Endothelial cell of umbilical vein (primary cell): ENCODE measurements around the gene GUCD1. TPM values are rescaled to one million over a fixed set of nuclear protein-coding genes. Genes with fewer than 3 reads are reported as not detected.

Experiments
- BruUV-seq: library from RNA; stranded (reverse); fragments of 400-500 nt; replicated peaks from 2 replicates; lab custom pipeline; 2021; lab: Mats Ljungman, UMichigan
- CTCF ChIA-PET: fragments of 300-600, 350-600 bp; sonication (Branson Sonifier 250); formaldehyde crosslinking; loops from one replicate; lab custom pipeline; 2021; ENCODE audit warnings: antibody characterized with exemption, inconsistent platforms; lab: Charles Lee
- POLR2A ChIA-PET: fragments of 300-600, 350-600 bp; sonication (Branson Sonifier 250); formaldehyde crosslinking; loops from one replicate; lab custom pipeline; 2021; ENCODE audit warnings: antibody characterized with exemption, inconsistent platforms; lab: Charles Lee
- DNase-seq: peaks from one replicate; pipeline ENCODE4 v3.0.0-alpha.2; 2011; ENCODE audit warnings: low read depth, low spot score
- FAIRE-seq: peaks from 2 replicates; lab custom pipeline; 2011; peaks lifted over from hg19 to GRCh38; lab: Jason Lieb, UNC
- H2AFZ ChIP-seq: 2 replicates; pipeline ENCODE4 v1.6.0; 2012; ENCODE audit warnings: low read depth, low read length, control low read depth, inconsistent platforms
- H3K27ac ChIP-seq: 2 replicates; pipeline ENCODE4 v1.5.1; 2011; ENCODE audit warnings: low read depth, mild to moderate bottlenecking, control low read depth, low read length, moderate library complexity; ENCODE audit not compliant: insufficient read depth
- H3K27me3 ChIP-seq, 2 experiments: 2 replicates each; pipeline versions ENCODE4 v1.6.0 to v1.6.1; 2011; ENCODE audit warnings: low read length in 2 of 2, mixed read lengths in 1 of 2; ENCODE audit not compliant: control insufficient read depth in 2 of 2, insufficient read depth in 2 of 2
- H3K36me3 ChIP-seq, 2 experiments: 2 replicates in 1 of 2; 3 replicates in 1 of 2; pipeline ENCODE4 v1.5.1; 2011; ENCODE audit warnings: low read length in 2 of 2, mild to moderate bottlenecking in 1 of 2, moderate library complexity in 1 of 2; ENCODE audit not compliant: control insufficient read depth in 2 of 2, insufficient read depth in 2 of 2; ENCODE audit errors: extremely low read depth in 1 of 2
- H3K4me1 ChIP-seq: 3 replicates; pipeline ENCODE4 v1.5.1; 2011; ENCODE audit warnings: mild to moderate bottlenecking, low read length; ENCODE audit not compliant: control insufficient read depth, insufficient read depth; ENCODE audit errors: extremely low read depth
- H3K4me2 ChIP-seq: 2 replicates; pipeline ENCODE4 v1.6.1; 2011; ENCODE audit warnings: low read length, control low read depth, mixed read lengths; ENCODE audit not compliant: insufficient read depth
- H3K4me3 ChIP-seq, 3 experiments: fragments of 200-600 bp in 1 of 3; sonication (generic), shearing (Covaris generic) in 1 of 3; replicated peaks in 1 of 3; 2 replicates each; pipeline ENCODE4 v1.5.1; 2011 to 2016; ENCODE audit warnings: control low read depth in 3 of 3, low read length in 3 of 3, mild to moderate bottlenecking in 2 of 3, inconsistent platforms in 1 of 3, low read depth in 1 of 3, moderate library complexity in 1 of 3; ENCODE audit not compliant: insufficient read depth in 1 of 3
- H3K79me2 ChIP-seq: 2 replicates; pipeline ENCODE4 v1.6.0; 2012; ENCODE audit warnings: low read length, inconsistent platforms; ENCODE audit not compliant: control insufficient read depth, insufficient read depth
- H3K9ac ChIP-seq: replicated peaks from 2 replicates; pipeline ENCODE3; 2011; ENCODE audit warnings: low read length, control low read depth; ENCODE audit not compliant: insufficient read depth; ENCODE audit errors: extremely low read depth
- H3K9me1 ChIP-seq: replicated peaks from 3 replicates; pipeline ENCODE4 v1.6.0; 2011; ENCODE audit warnings: mild to moderate bottlenecking, low read length; ENCODE audit not compliant: control insufficient read depth, insufficient read depth; ENCODE audit errors: extremely low read depth
- H3K9me3 ChIP-seq: replicated peaks from 2 replicates; pipeline ENCODE4 v1.5.1; 2012; ENCODE audit warnings: low read length, inconsistent platforms; ENCODE audit not compliant: control insufficient read depth, insufficient read depth
- H4K20me1 ChIP-seq: replicated peaks from 2 replicates; pipeline ENCODE3; 2011; ENCODE audit warnings: mild to moderate bottlenecking, low read length; ENCODE audit not compliant: control insufficient read depth, insufficient read depth; ENCODE audit errors: extremely low read depth
- GATA2 ChIP-seq: IDR thresholded peaks from 2 replicates; pipeline ENCODE4 v1.7.0; 2011; ENCODE audit warnings: low read depth, mild to moderate bottlenecking, moderate library complexity, mixed read lengths, low read length; ENCODE audit not compliant: insufficient read length, insufficient read depth
- MYC ChIP-seq: IDR thresholded peaks from one replicate; pipeline ENCODE4 v1.6.1; 2011; ENCODE audit warnings: mild to moderate bottlenecking, low read depth, low read length
- POLR2A ChIP-seq: IDR thresholded peaks from 2 replicates; pipeline ENCODE4 v1.6.1; 2012; ENCODE audit warnings: low read depth, mild to moderate bottlenecking, control low read depth, low read length
- dilution Hi-C: fragments of 300-500 bp; cut with MboI; formaldehyde crosslinking; loops from one replicate; pipeline ENCODE4 v1.15.0; 2019; ENCODE audit warnings: low sequenced_read_pairs; ENCODE audit not compliant: extremely low pct_ligation_motif_present
- intact Hi-C: fragments of 100-400 bp; cut with micrococcal nuclease; formaldehyde crosslinking; loops from one replicate; pipeline ENCODE4 v1.10.0; 2022
- polyA plus RNA-seq, 4 experiments: library from polyadenylated mRNA; depleted of rRNA in 3 of 4; stranded (reverse) in 3 of 4; unstranded in 1 of 4; fragments of >200 nt; gene quantifications; 2 replicates each; pipeline versions ENCODE4 v1.2.1 to v1.2.3, GENCODE V29; 2011 to 2012; ENCODE audit warnings: missing spikeins in 1 of 4
- total RNA-seq: library from RNA; stranded (reverse); gene quantifications from 2 replicates; pipeline ENCODE4 v1.2.3, GENCODE V29; 2021
- TF ChIP-seq, protein P1 (sequence below): IDR thresholded peaks from 2 replicates; pipeline ENCODE4 v1.6.1; 2011; ENCODE audit not compliant: insufficient read depth, insufficient read length

GUCD1 gene
- total and polyA plus RNA-seq, 2 donors (not counting 3 experiments of a cell fraction or from before 2014, with no cell fraction given), result 116 to 138 TPM

- Histone ChIP-seq H3K4me3 (no peak overlapping the region), H3K9me1 (no peaks in the 10 kb centered on the region), H2AFZ (no peak overlapping the region), H4K20me1 (no peaks in the 10 kb centered on the region), H3K9ac (no peak overlapping the region), H3K4me2 (no peak overlapping the region), H3K36me3 (no peaks in the 10 kb centered on the region), H3K27me3 (peaks cover 5 to 6% of the 10 kb centered on the region in 2 experiments), H3K9me3 (no peaks in the 10 kb centered on the region), H3K4me1 (no peaks in the 10 kb centered on the region), H3K27ac (no peak overlapping the region), H3K79me2 (no peaks in the 10 kb centered on the region)
- dilution Hi-C loops, result no loop called here
- BruUV-seq, result no TSS peak
- POLR2A ChIA-PET, result no interaction called here
- FAIRE-seq, result no peak
- intact Hi-C loops, result no loop called here
- no peak for DNase-seq
- CTCF ChIA-PET, result interaction anchor here (1.0 kb wide), 1 partner anchor 12 kb away, joined by 3 read pairs; no protein-coding TSS in a partner anchor
- TF ChIP-seq POLR2A (no peak), MYC (no peak)
- TF ChIP-seq, protein P1, sequence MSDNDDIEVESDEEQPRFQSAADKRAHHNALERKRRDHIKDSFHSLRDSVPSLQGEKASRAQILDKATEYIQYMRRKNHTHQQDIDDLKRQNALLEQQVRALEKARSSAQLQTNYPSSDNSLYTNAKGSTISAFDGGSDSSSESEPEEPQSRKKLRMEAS, result no peak
Measured at GRCh38 chr22:24515027-24515338, 40.0 kb downstream of the GUCD1 start.

GRCh38 chr22:24514241-24515026 lies 40.5 kb downstream of the GUCD1 start:
- no peaks in the 10 kb centered on the region for H3K79me2 ChIP-seq
- no peaks in the 10 kb centered on the region for H4K20me1 ChIP-seq
- dilution Hi-C loops (loop anchor here (5.0 kb wide), 1 partner anchor 52 kb away; no protein-coding TSS in a partner anchor), intact Hi-C loops (no loop called here)
- no peaks in the 10 kb centered on the region for H3K36me3 ChIP-seq
- no peak overlapping the region for H3K27ac ChIP-seq
- FAIRE-seq (no peak), DNase-seq (no peak)
- H3K9ac ChIP-seq, result no peak overlapping the region
- H3K9me3 ChIP-seq, result no peaks in the 10 kb centered on the region
- no peaks in the 10 kb centered on the region for H3K4me1 ChIP-seq
- H3K27me3 ChIP-seq, result peaks cover 5 to 6% of the 10 kb centered on the region in 2 experiments
- no peak overlapping the region for H2AFZ ChIP-seq
- TF ChIP-seq GATA2, result no peak
- CTCF ChIA-PET, result interaction anchor here (0.8 to 1.0 kb wide), 2 partner anchors 12 kb away, joined by 3 read pairs; no protein-coding TSS in a partner anchor
- no peak overlapping the region for H3K4me3 ChIP-seq
- H3K4me2 ChIP-seq, result no peak overlapping the region
- BruUV-seq, result no TSS peak
- POLR2A ChIA-PET, result no interaction called here
- H3K9me1 ChIP-seq, result no peaks in the 10 kb centered on the region
